GM21390 (cell line): ENCODE results near the gene FFAR1.

Experiments
- ATAC-seq: cut with Tn5 transposase; IDR thresholded peaks from one replicate; pipeline ENCODE4 v1.9.1; 2021; ENCODE audit not compliant: unreplicated experiment

Gene FFAR1, protein sequence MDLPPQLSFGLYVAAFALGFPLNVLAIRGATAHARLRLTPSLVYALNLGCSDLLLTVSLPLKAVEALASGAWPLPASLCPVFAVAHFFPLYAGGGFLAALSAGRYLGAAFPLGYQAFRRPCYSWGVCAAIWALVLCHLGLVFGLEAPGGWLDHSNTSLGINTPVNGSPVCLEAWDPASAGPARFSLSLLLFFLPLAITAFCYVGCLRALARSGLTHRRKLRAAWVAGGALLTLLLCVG (N-terminal part only)

GRCh38 chr19:35347171-35347929, at the start of gene FFAR1:
FFAR1 (plus strand) TSS chr19:35347902; CDS start chr19:35351552, 3,650 bp downstream.
- ATAC-seq = peak; percentile 52

GRCh38 chr19:35297922-35298321, 49.8 kb upstream of the FFAR1 start:
- ATAC-seq = no peak

GRCh38 chr19:35298561-35298972, 49.1 kb upstream of the FFAR1 start:
- no peak for ATAC-seq

DNA sequence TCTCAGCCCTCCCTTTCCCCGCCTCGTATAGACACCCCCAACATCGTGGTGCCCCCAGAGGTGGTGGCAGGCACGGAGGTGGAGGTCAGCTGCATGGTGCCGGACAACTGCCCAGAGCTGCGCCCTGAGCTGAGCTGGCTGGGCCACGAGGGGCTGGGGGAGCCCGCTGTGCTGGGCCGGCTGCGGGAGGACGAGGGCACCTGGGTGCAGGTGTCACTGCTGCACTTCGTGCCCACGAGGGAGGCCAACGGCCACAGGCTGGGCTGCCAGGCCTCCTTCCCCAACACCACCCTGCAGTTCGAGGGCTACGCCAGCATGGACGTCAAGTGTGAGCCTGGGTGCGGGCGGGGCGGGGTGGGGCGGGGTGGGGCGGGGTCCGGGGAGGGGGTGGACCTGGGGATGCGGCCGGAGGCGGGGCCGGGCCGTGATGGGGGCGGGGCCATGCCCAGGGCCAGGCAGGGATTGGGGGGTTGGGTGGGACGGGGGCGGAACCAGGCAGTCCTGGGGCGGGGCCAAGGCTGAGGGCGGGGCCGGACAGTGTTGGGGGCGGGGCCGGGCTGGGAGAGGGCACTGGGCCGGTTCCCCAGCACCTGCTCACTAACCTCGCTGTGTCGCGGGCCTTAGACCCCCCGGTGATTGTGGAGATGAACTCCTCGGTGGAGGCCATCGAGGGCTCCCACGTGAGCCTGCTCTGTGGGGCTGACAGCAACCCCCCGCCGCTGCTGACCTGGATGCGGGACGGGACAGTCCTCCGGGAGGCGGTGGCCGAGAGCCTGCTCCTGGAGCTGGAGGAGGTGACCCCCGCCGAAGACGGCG, 48.0 kb upstream of the FFAR1 start:
- no peak for ATAC-seq

DNA sequence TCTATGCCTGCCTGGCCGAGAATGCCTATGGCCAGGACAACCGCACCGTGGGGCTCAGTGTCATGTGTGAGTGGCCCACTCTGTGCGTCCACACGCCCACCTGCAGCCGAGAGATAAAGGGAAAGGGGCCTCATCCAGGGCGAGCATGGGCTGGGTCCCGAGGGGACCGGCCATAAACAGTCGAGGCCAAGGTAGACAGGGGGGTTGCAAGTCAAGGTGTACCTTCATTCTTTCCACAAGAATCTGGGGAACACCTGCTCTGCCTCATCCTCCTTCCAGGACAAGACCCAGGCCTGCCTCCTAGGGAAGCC, 47.4 kb upstream of the FFAR1 start:
- ATAC-seq = no peak

- ATAC-seq = no peak
Measured at GRCh38 chr19:35301961-35302360, 45.7 kb upstream of the FFAR1 start.

DNA sequence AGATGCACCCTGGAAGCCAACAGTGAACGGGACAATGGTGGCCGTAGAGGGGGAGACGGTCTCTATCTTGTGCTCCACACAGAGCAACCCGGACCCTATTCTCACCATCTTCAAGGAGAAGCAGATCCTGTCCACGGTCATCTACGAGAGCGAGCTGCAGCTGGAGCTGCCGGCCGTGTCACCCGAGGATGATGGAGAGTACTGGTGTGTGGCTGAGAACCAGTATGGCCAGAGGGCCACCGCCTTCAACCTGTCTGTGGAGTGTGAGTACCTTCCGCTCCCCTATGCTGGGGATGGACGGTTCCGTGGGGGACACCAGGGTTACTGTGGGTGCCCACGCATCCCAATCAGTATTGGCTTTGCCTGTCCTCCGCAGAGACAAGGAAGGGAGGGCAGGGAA, 45.3 kb upstream of the FFAR1 start:
- ATAC-seq = no peak

GRCh38 chr19:35303357-35303915, 44.3 kb upstream of the FFAR1 start:
- ATAC-seq = no peak

DNA sequence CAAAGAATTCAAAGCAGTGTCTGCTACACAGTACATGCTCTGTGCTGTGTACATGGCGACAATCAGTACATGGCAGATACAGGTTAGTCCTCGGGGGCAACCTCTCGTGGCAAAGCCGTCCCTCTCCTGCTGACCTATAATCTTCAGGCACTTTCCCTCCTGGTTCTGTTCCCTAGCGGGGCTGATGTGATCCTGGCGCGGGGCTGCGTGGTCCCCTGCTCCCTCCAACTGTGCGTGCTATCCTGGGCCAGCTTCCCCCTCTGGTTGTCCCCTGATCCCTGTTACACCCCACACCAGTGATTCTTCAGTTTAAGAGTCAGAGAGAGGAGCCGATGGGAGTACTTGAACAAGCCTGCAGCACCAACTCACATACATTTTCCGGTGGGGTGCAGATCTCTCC, 43.7 kb upstream of the FFAR1 start:
- no peak for ATAC-seq

DNA sequence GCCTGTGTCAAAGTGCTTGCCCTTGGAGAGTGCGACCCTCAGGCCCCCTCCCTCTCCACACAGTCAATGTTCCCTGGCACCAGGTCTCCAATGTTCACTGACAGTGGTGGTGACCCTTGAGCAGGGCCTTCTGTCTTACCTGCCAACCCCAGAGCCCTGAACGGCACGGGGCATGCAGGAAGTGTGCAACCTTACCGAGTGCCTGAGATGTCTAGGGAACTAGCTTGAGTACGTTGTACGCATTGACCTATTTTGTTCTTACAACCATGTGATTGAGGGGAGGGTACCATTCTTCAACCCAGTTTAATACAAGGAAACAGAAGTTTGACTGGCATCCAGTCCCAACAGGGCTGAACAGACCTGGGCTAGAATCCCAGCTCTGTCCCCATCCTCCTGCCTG, 42.5 kb upstream of the FFAR1 start:
- no peak for ATAC-seq

GRCh38 chr19:35306473-35307246, 41.0 kb upstream of the FFAR1 start:
- no peak for ATAC-seq

- no peak for ATAC-seq
Measured at GRCh38 chr19:35307931-35308330, 39.8 kb upstream of the FFAR1 start.

GRCh38 chr19:35308910-35309309, 38.8 kb upstream of the FFAR1 start:
- ATAC-seq = no peak

GRCh38 chr19:35309481-35310279, 38.0 kb upstream of the FFAR1 start:
- ATAC-seq = no peak

DNA sequence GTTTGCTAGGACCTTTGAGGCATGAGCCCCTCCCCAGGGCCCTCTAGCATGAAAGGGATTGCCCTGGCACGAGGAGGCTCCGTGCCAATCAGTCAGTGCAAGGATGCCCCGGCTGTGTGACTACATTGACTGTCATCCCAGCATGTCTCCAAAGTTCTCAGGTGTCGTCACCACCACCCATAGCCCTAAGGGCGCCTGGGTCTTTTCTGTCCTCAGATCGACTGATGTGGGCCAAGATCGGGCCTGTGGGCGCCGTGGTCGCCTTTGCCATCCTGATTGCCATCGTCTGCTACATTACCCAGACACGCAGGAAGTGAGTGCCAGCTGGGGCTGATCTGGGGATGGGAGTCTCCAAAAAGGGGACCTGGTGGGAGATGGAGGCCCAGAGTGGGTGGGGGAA, 37.4 kb upstream of the FFAR1 start:
- ATAC-seq = no peak

GRCh38 chr19:35310811-35311465, 36.8 kb upstream of the FFAR1 start:
- no peak for ATAC-seq

DNA sequence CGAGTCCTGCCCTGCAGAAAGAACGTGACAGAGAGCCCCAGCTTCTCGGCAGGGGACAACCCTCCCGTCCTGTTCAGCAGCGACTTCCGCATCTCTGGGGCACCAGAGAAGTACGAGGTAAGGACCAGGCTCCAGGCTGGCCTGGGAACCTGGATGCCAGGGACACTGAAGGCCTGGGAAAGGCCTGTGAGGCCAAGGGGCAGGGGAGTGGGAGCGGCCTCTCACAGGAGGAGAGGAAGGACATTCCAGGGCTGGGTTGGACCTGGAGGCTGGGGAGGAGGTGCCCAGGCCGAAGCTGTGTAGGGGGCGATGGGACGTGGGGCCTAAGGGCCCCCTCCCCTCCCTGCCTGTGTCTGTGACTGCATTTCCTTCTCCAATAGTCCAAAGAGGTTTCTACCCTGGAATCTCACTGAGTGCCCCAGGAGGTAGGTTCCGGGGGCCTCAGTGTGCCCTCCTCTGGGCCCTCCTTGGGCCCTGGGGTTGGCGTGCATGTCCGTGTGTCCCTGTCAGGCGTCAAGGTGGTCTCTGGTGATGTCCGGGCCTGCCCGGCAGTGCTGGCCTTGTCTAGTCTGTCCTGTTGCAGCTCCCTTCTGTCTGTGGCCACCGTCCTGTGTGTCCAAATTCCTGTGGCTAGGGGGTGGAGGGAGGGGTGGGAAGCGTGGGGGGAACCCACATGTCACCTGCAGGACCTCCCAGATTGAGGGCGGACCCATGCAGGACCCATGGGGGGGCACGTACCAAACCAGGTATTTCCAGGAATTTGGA, 35.6 kb upstream of the FFAR1 start:
- no peak for ATAC-seq

- ATAC-seq = no peak
Measured at GRCh38 chr19:35313587-35313986, 34.1 kb upstream of the FFAR1 start.

GRCh38 chr19:35314031-35314430, 33.7 kb upstream of the FFAR1 start:
- ATAC-seq = no peak
